H1 (cell line): Measurements from ENCODE around the gene PPP6C. TPM values are rescaled to one million over a fixed set of nuclear protein-coding genes. Genes with fewer than 3 reads are reported as not detected.

Experiments
- CTCF ChIA-PET: fragments of 300-600 bp; sonication (Branson Sonifier 250); formaldehyde crosslinking; loops from one replicate; lab custom pipeline; 2021; ENCODE audit not compliant: partially characterized antibody; lab: Charles Lee
- POLR2A ChIA-PET: fragments of 300-600 bp; sonication (Branson Sonifier 250); formaldehyde crosslinking; loops from one replicate; lab custom pipeline; 2021; ENCODE audit warnings: inconsistent platforms; ENCODE audit not compliant: partially characterized antibody; lab: Charles Lee
- DNase-seq, 2 experiments: peaks; one replicate each; pipeline versions ENCODE4 v3.0.0 to v3.0.0-alpha.2; 2010 to 2022; ENCODE audit warnings: low spot score in 2 of 2, low read depth in 1 of 2, mixed read lengths in 1 of 2
- FAIRE-seq: peaks from 2 replicates; lab custom pipeline; 2011; peaks lifted over from hg19 to GRCh38; lab: Jason Lieb, UNC
- H2AFZ ChIP-seq: 2 replicates; pipeline ENCODE4 v1.8.1; 2012; ENCODE audit warnings: low read length, inconsistent platforms
- H2AK5ac ChIP-seq: 2 replicates; pipeline ENCODE4 v1.6.1; 2013; ENCODE audit warnings: low read depth, low read length
- H2BK120ac ChIP-seq: replicated peaks from 2 replicates; pipeline ENCODE3; 2013; ENCODE audit warnings: low read depth, low read length, inconsistent platforms
- H2BK12ac ChIP-seq: 2 replicates; pipeline ENCODE4 v1.6.1; 2013; ENCODE audit warnings: low read depth, low read length
- H2BK15ac ChIP-seq: 2 replicates; pipeline ENCODE4 v1.6.1; 2013; ENCODE audit warnings: low read length
- H2BK20ac ChIP-seq: 2 replicates; pipeline ENCODE4 v1.6.1; 2013; ENCODE audit warnings: low read length
- H2BK5ac ChIP-seq: 2 replicates; pipeline ENCODE4 v1.6.1; 2013; ENCODE audit warnings: low read depth, low read length
- H3K14ac ChIP-seq: 2 replicates; pipeline ENCODE4 v1.6.1; 2013; ENCODE audit warnings: inconsistent platforms; ENCODE audit not compliant: insufficient read length
- H3K18ac ChIP-seq: 2 replicates; pipeline ENCODE4 v1.6.1; 2013; ENCODE audit warnings: low read length; ENCODE audit errors: extremely low read depth
- H3K23ac ChIP-seq: 2 replicates; pipeline ENCODE4 v1.6.1; 2013; ENCODE audit warnings: inconsistent platforms; ENCODE audit not compliant: insufficient read length
- H3K23me2 ChIP-seq: 2 replicates; pipeline ENCODE4 v1.6.1; 2013; ENCODE audit warnings: low read depth, low read length
- H3K27ac ChIP-seq: 2 replicates; pipeline ENCODE4 v1.6.1; 2011; ENCODE audit warnings: low read depth, low read length, inconsistent platforms
- H3K27me3 ChIP-seq, 4 experiments: replicated peaks in 1 of 4; 1 replicate in 1 of 4; 2 replicates in 3 of 4; pipeline versions ENCODE4 v1.6.1 to v1.8.1; 2011 to 2013; ENCODE audit warnings: low read length in 3 of 4, mild to moderate bottlenecking in 3 of 4, inconsistent platforms in 2 of 4, mixed read lengths in 2 of 4, moderate library complexity in 1 of 4; ENCODE audit not compliant: control insufficient read depth in 3 of 4, insufficient read depth in 3 of 4; ENCODE audit errors: extremely low read depth in 1 of 4
- H3K36me3 ChIP-seq, 4 experiments: 2 replicates each; pipeline versions ENCODE4 v1.6.1 to v1.8.1; 2011 to 2013; ENCODE audit warnings: mild to moderate bottlenecking in 4 of 4, low read length in 3 of 4, moderate library complexity in 2 of 4, control low read depth in 1 of 4, inconsistent platforms in 1 of 4; ENCODE audit not compliant: insufficient read depth in 4 of 4, control insufficient read depth in 2 of 4
- H3K4ac ChIP-seq: replicated peaks from 2 replicates; pipeline ENCODE3; 2013; ENCODE audit warnings: low read length, low read depth, mixed read lengths, inconsistent platforms; ENCODE audit not compliant: insufficient read length
- H3K4me1 ChIP-seq, 4 experiments: replicated peaks in 1 of 4; 1 replicate in 1 of 4; 2 replicates in 3 of 4; pipeline versions ENCODE4 v1.6.1 to v1.8.1; 2011 to 2013; ENCODE audit warnings: low read length in 3 of 4, inconsistent platforms in 2 of 4, mixed read lengths in 1 of 4; ENCODE audit not compliant: insufficient read depth in 4 of 4, control insufficient read depth in 3 of 4
- H3K4me2 ChIP-seq, 2 experiments: 2 replicates each; pipeline versions ENCODE4 v1.6.1 to v1.8.1; 2011 to 2013; ENCODE audit warnings: low read depth in 2 of 2, low read length in 2 of 2, control low read depth in 1 of 2, inconsistent platforms in 1 of 2, mild to moderate bottlenecking in 1 of 2; ENCODE audit not compliant: insufficient read depth in 1 of 2
- H3K4me3 ChIP-seq, 4 experiments: fragments of 200-600, 300-600 bp in 1 of 4; sonication (generic), shearing (Covaris generic), sonication (Bioruptor Twin) in 1 of 4; 2 replicates each; pipeline versions ENCODE4 v1.5.1 to v1.8.1; 2011 to 2016; ENCODE audit warnings: low read length in 4 of 4, low read depth in 3 of 4, control low read depth in 2 of 4, inconsistent platforms in 2 of 4, mild to moderate bottlenecking in 2 of 4, mixed read lengths in 1 of 4, moderate library complexity in 1 of 4; ENCODE audit not compliant: insufficient read depth in 2 of 4; ENCODE audit errors: extremely low read depth in 1 of 4
- H3K56ac ChIP-seq: replicated peaks from 2 replicates; pipeline ENCODE3; 2013; ENCODE audit warnings: low read depth, mild to moderate bottlenecking, mixed read lengths, low read length, inconsistent platforms; ENCODE audit not compliant: insufficient read length
- H3K79me1 ChIP-seq: 2 replicates; pipeline ENCODE4 v1.6.1; 2013; ENCODE audit warnings: low read depth, low read length, control low read depth
- H3K79me2 ChIP-seq, 2 experiments: 2 replicates each; pipeline versions ENCODE4 v1.6.1 to v1.8.1; 2012 to 2013; ENCODE audit warnings: low read length in 2 of 2, mild to moderate bottlenecking in 2 of 2, inconsistent platforms in 1 of 2; ENCODE audit not compliant: insufficient read depth in 2 of 2, control insufficient read depth in 1 of 2
- H3K9ac ChIP-seq, 4 experiments: replicated peaks in 1 of 4; 1 replicate in 1 of 4; 2 replicates in 3 of 4; pipeline versions ENCODE4 v1.6.1 to v1.8.1; 2011 to 2013; ENCODE audit warnings: low read depth in 3 of 4, low read length in 3 of 4, control low read depth in 2 of 4, mild to moderate bottlenecking in 2 of 4, moderate library complexity in 2 of 4, inconsistent platforms in 1 of 4; ENCODE audit errors: extremely low read depth in 1 of 4
- H3K9me3 ChIP-seq, 2 experiments: 2 replicates each; pipeline versions ENCODE4 v1.6.1 to v1.8.1; 2012 to 2013; ENCODE audit warnings: mild to moderate bottlenecking in 2 of 2, moderate library complexity in 2 of 2, control low read depth in 1 of 2, inconsistent platforms in 1 of 2, low read depth in 1 of 2, low read length in 1 of 2, mixed read lengths in 1 of 2; ENCODE audit not compliant: insufficient read depth in 2 of 2
- H4K20me1 ChIP-seq, 2 experiments: replicated peaks in 1 of 2; 2 replicates each; pipeline versions ENCODE3 to v1.8.1; 2011 to 2013; ENCODE audit warnings: inconsistent platforms in 2 of 2, low read length in 2 of 2, mild to moderate bottlenecking in 1 of 2; ENCODE audit not compliant: insufficient read depth in 2 of 2, control insufficient read depth in 1 of 2
- H4K5ac ChIP-seq: 2 replicates; pipeline ENCODE4 v1.6.1; 2013; ENCODE audit warnings: low read length, low read depth, mixed read lengths, inconsistent platforms; ENCODE audit not compliant: insufficient read length
- H4K8ac ChIP-seq: 2 replicates; pipeline ENCODE4 v1.8.0; 2013; ENCODE audit warnings: mild to moderate bottlenecking, moderate library complexity, low read length, inconsistent platforms; ENCODE audit not compliant: insufficient read depth; ENCODE audit errors: extremely low read depth
- H4K91ac ChIP-seq: replicated peaks from 2 replicates; pipeline ENCODE3; 2013; ENCODE audit warnings: low read length, mixed read lengths, inconsistent platforms; ENCODE audit not compliant: insufficient read length
- CHD1 ChIP-seq: IDR thresholded peaks from 2 replicates; pipeline ENCODE4 v1.6.1; 2012; ENCODE audit warnings: low read depth, low read length, improper control_type of control experiment
- WGBS, 2 experiments: shearing (Covaris generic) in 1 of 2; methylation state at CpG; one replicate each; pipeline versions ENCODE4 v1.1.6 to v1.1.7; 2013 to 2015; ENCODE audit warnings: low lambda C conversion rate in 2 of 2, mixed read lengths in 2 of 2, inconsistent platforms in 1 of 2, low coverage in 1 of 2, missing lambda C conversion rate in 1 of 2; ENCODE audit not compliant: insufficient replicate concordance in 2 of 2, insufficient coverage in 1 of 2, insufficient read length in 1 of 2; ENCODE audit errors: extremely low coverage in 1 of 2, missing lambda C conversion rate in 1 of 2; 5-methylcytosine and 5-hydroxymethylcytosine counted together
- polyA plus RNA-seq, 7 experiments: library from polyadenylated mRNA; depleted of rRNA in 3 of 7; stranded (reverse) in 5 of 7; unstranded in 2 of 7; fragments of >200 nt in 5 of 7; fragments of 200-250 nt in 2 of 7; gene quantifications; 1 replicate in 5 of 7; 2 replicates in 1 of 7; 4 replicates in 1 of 7; pipeline versions ENCODE4 v1.2.1 to v1.2.3, GENCODE V29; 2011 to 2013; ENCODE audit warnings: missing spikeins in 2 of 7, mixed read lengths in 2 of 7
- total RNA-seq: library from RNA; stranded (reverse); fragmentation: NEBNext Ultra II Directional; extraction: Animal tissue kit (Norgen Biotek cat#: 25700); gene quantifications from 2 replicates; pipeline ENCODE4 v1.2.1, GENCODE V29; 2021

The PPP6C gene
- total and polyA plus RNA-seq, 2 of the 8 experiments (the other 6 are each of a cell fraction or from before 2014, with no cell fraction given), result 22.8 to 52.3 TPM

DNA sequence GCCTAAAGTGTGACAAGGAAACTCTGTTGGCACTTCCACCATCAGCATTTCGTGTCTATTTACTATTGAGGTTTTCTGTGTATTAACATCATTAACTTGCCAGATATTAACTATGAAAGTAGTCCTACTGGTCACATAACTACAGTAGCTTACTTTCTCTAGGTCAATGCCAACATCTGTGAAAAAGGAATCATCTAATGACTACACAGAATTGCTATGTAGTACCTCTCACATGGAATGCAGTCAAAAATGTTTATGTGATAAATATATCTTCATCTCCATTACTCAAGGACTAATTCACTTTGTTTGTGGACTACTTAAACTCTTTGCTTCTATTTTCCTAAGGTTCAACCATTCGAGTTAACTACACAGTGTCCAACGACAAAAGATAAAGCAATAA lies 48.4 kb downstream of the PPP6C start:
- FAIRE-seq (no peak), DNase-seq (no peak)
- Histone ChIP-seq H2BK12ac (no peak overlapping the region), H3K18ac (no peak overlapping the region), H2BK120ac (no peak overlapping the region), H4K91ac (no peak overlapping the region), H3K4me3 (no peak overlapping the region), H3K79me1 (peaks cover 3% of the 10 kb centered on the region; the same call in 1 of the 2 replicates), H3K27ac (no peak overlapping the region), H3K4me2 (no peak overlapping the region), H3K9ac (no peak overlapping the region), H3K79me2 (peaks cover 0 to 39% of the 10 kb centered on the region in 2 experiments; a peak in 3 of 4 replicates), H3K36me3 (peaks cover 0 to 12% (median 2%) of the 10 kb centered on the region in 4 experiments; a peak in 4 of 8 replicates), H2BK20ac (no peak overlapping the region), H3K23me2 (no peaks in the 10 kb centered on the region; the same call in 1 of the 2 replicates), H3K4ac (no peak overlapping the region), H3K9me3 (no peaks in the 10 kb centered on the region), H4K8ac (no peak overlapping the region), H3K4me1 (peaks cover 0 to 4% (median 2%) of the 10 kb centered on the region in 4 experiments; a peak in 2 of 7 replicates), H4K5ac (no peak overlapping the region), H4K20me1 (peaks cover 0 to 1% of the 10 kb centered on the region in 2 experiments), H3K14ac (no peak overlapping the region), H2BK15ac (no peak overlapping the region), H3K27me3 (no peaks in the 10 kb centered on the region), H2AFZ (no peak overlapping the region), H3K23ac (no peak overlapping the region), H2AK5ac (no peak overlapping the region), H3K56ac (no peak overlapping the region), H2BK5ac (no peak overlapping the region)
- 85% methylated on average over 3 of the region's 3 CpGs; no CpG with 5 or more reads in 1 of the 2 experiments for WGBS, 2 experiments
- ChIA-PET POLR2A (interaction anchor here (1.2 kb wide), 2 partner anchors 10 to 99 kb away, joined by 4 read pairs; no protein-coding TSS in a partner anchor), CTCF (interaction anchor here (1.0 kb wide), 1 partner anchor 29 kb away, joined by 6 read pairs; no protein-coding TSS in a partner anchor)
- TF ChIP-seq CHD1, result no peak
